KG1 (cell line): ENCODE measurements around the gene RCAN1.

Experiments
- DNase-seq: peaks from one replicate; lab custom pipeline; 2025; lab: John Stamatoyannopoulos, UW

Gene RCAN1

GRCh38 chr21:34614628-34615486 lies at the start of gene RCAN1:
Gene RCAN1, minus strand, starts transcription at chr21:34615113. Its CDS starts 102 bp downstream, at chr21:34615011.
- DNase-seq, result peak; percentile 83

- no peak for DNase-seq
Observed at GRCh38 chr21:34661848-34662247, 46.9 kb upstream of the RCAN1 start.

GRCh38 chr21:34653522-34653921 lies 38.6 kb upstream of the RCAN1 start:
- no peak for DNase-seq

GRCh38 chr21:34651642-34652041 lies 36.7 kb upstream of the RCAN1 start:
- DNase-seq, result no peak

GRCh38 chr21:34650861-34651431 lies 36.0 kb upstream of the RCAN1 start:
- no peak for DNase-seq

GRCh38 chr21:34649400-34649799 lies 34.5 kb upstream of the RCAN1 start:
- no peak for DNase-seq

- no peak for DNase-seq
Observed at GRCh38 chr21:34648739-34649297, 33.9 kb upstream of the RCAN1 start.

GRCh38 chr21:34647555-34647954 lies 32.6 kb upstream of the RCAN1 start:
- no peak for DNase-seq

GRCh38 chr21:34644825-34645224 lies 29.9 kb upstream of the RCAN1 start:
- no peak for DNase-seq

GRCh38 chr21:34642211-34643075 lies 27.5 kb upstream of the RCAN1 start:
- DNase-seq, result no peak

GRCh38 chr21:34640858-34641257 lies 25.9 kb upstream of the RCAN1 start:
- no peak for DNase-seq

GRCh38 chr21:34639882-34640788 lies 25.2 kb upstream of the RCAN1 start:
- DNase-seq, result no peak

GRCh38 chr21:34639250-34639649 lies 24.3 kb upstream of the RCAN1 start:
- no peak for DNase-seq

- no peak for DNase-seq
Observed at GRCh38 chr21:34636961-34637360, 22.0 kb upstream of the RCAN1 start.

GRCh38 chr21:34635307-34635706 lies 20.4 kb upstream of the RCAN1 start:
- DNase-seq, result no peak

GRCh38 chr21:34632498-34632897 lies 17.6 kb upstream of the RCAN1 start:
- DNase-seq, result no peak

- DNase-seq, result peak; percentile 47
Observed at GRCh38 chr21:34630536-34631143, 15.7 kb upstream of the RCAN1 start.

- no peak for DNase-seq
Observed at GRCh38 chr21:34626131-34626530, 11.2 kb upstream of the RCAN1 start.

- DNase-seq, result no peak
Observed at GRCh38 chr21:34625030-34625593, 10.2 kb upstream of the RCAN1 start.

- DNase-seq, result no peak
Observed at GRCh38 chr21:34623516-34623915, 8.6 kb upstream of the RCAN1 start.
